HCT116 (cell line): ENCODE measurements around the gene TPP1. TPM values are rescaled to one million over a fixed set of nuclear protein-coding genes. Genes with fewer than 3 reads are reported as not detected.

ENCODE experiments used
- ATAC-seq: fragments of 200-7000 bp; cut with Tn5 transposase; 2 replicates; pipeline ENCODE4 v1.9.1; 2020; ENCODE audit warnings: mild to moderate bottlenecking, moderate library complexity
- BruUV-seq: library from RNA; stranded (reverse); fragments of 400-500 nt; replicated peaks from 2 replicates; lab custom pipeline; 2021; lab: Mats Ljungman, UMichigan
- CTCF ChIA-PET: fragments of 300-600 bp; sonication (Branson Sonifier 250); formaldehyde crosslinking; loops from one replicate; lab custom pipeline; 2021; ENCODE audit warnings: antibody characterized with exemption; lab: Charles Lee
- POLR2A ChIA-PET: fragments of 300-600, 350-600 bp; sonication (Branson Sonifier 250); formaldehyde crosslinking; loops from one replicate; lab custom pipeline; 2021; ENCODE audit warnings: antibody characterized with exemption; lab: Charles Lee
- RAD21 ChIA-PET, 2 experiments: fragments of 300-600 bp; sonication (Branson Sonifier 250); formaldehyde crosslinking; loops; one replicate each; lab custom pipeline; 2023; ENCODE audit warnings: low total read pairs in 2 of 2; ENCODE audit not compliant: uncharacterized antibody in 2 of 2, unreplicated experiment in 2 of 2, low non-redundant PET in 1 of 2; lab: Charles Lee
- DNase-seq: peaks from one replicate; pipeline ENCODE4 v3.0.0-alpha.2; 2010; ENCODE audit warnings: low read depth, low spot score
- H2AFZ ChIP-seq: fragments of 200-600 bp; shearing (Covaris generic), sonication (generic); 2 replicates; pipeline ENCODE4 v1.6.1; 2017; ENCODE audit warnings: low read depth, mixed run types, mixed read lengths, antibody characterized with exemption, low read length; ENCODE audit not compliant: poor library complexity, severe bottlenecking
- H3K27ac ChIP-seq: 2 replicates; pipeline ENCODE4 v1.5.1; 2012; ENCODE audit warnings: low read depth, low read length
- H3K27me3 ChIP-seq: fragments of 200-600 bp; sonication (generic); 2 replicates; pipeline ENCODE4 v1.6.1; 2016; ENCODE audit warnings: mixed run types, low read length, mixed read lengths; ENCODE audit not compliant: insufficient read depth
- H3K36me3 ChIP-seq, 2 experiments: fragments of 200-500 bp in 1 of 2; fragments of 200-600 bp in 1 of 2; sonication (Bioruptor generic) in 1 of 2; sonication (generic) in 1 of 2; 2 replicates each; pipeline versions ENCODE4 v1.5.1 to v1.6.1; 2014 to 2016; ENCODE audit warnings: low read length in 2 of 2, inconsistent platforms in 1 of 2, mixed read lengths in 1 of 2, mixed run types in 1 of 2; ENCODE audit not compliant: insufficient read depth in 2 of 2, control insufficient read depth in 1 of 2
- H3K4me1 ChIP-seq, 2 experiments: fragments of 200-600 bp in 1 of 2; sonication (generic) in 1 of 2; 2 replicates each; pipeline versions ENCODE4 v1.5.1 to v1.6.1; 2012 to 2017; ENCODE audit warnings: low read length in 2 of 2, inconsistent platforms in 1 of 2, mild to moderate bottlenecking in 1 of 2, mixed read lengths in 1 of 2, mixed run types in 1 of 2, moderate library complexity in 1 of 2; ENCODE audit not compliant: insufficient read depth in 2 of 2, control insufficient read depth in 1 of 2
- H3K4me2 ChIP-seq: fragments of 200-600 bp; sonication (generic); 2 replicates; pipeline ENCODE4 v1.6.1; 2017; ENCODE audit warnings: mixed run types, low read length, mixed read lengths
- H3K4me3 ChIP-seq, 2 experiments: fragments of 200-600 bp in 1 of 2; sonication (generic) in 1 of 2; replicated peaks in 1 of 2; 2 replicates each; pipeline ENCODE4 v1.5.1; 2011 to 2016; ENCODE audit warnings: low read length in 2 of 2, control low read depth in 1 of 2, low read depth in 1 of 2, mild to moderate bottlenecking in 1 of 2, mixed read lengths in 1 of 2, mixed run types in 1 of 2
- H3K79me2 ChIP-seq: fragments of 200-600 bp; sonication (generic); 2 replicates; pipeline ENCODE4 v1.6.1; 2017; ENCODE audit warnings: mild to moderate bottlenecking, mixed run types, low read length, moderate library complexity, mixed read lengths; ENCODE audit not compliant: insufficient read depth
- H3K9ac ChIP-seq: fragments of 200-600 bp; sonication (generic); 2 replicates; pipeline ENCODE4 v1.6.1; 2016; ENCODE audit warnings: low read length, mixed read lengths
- H3K9me2 ChIP-seq: fragments of 200-600 bp; sonication (generic), shearing (Covaris generic); 2 replicates; pipeline ENCODE4 v1.6.1; 2017; ENCODE audit warnings: mixed run types, mild to moderate bottlenecking, moderate library complexity; ENCODE audit not compliant: insufficient read depth
- H3K9me3 ChIP-seq, 2 experiments: fragments of 200-500 bp in 1 of 2; fragments of 200-600 bp in 1 of 2; sonication (Bioruptor generic) in 1 of 2; sonication (generic) in 1 of 2; 2 replicates each; pipeline ENCODE4 v1.6.1; 2014 to 2017; ENCODE audit warnings: low read length in 2 of 2, mixed read lengths in 2 of 2, inconsistent platforms in 1 of 2, low read depth in 1 of 2, mild to moderate bottlenecking in 1 of 2, mixed run types in 1 of 2, moderate library complexity in 1 of 2; ENCODE audit not compliant: control insufficient read depth in 1 of 2, insufficient read depth in 1 of 2
- H4K20me1 ChIP-seq: fragments of 200-600 bp; sonication (generic), shearing (Covaris generic); 2 replicates; pipeline ENCODE4 v1.6.1; 2017; ENCODE audit warnings: mixed run types, mild to moderate bottlenecking, moderate library complexity; ENCODE audit not compliant: insufficient read depth
- CTCF ChIP-seq, 3 experiments: fragments of 200-600 bp in 1 of 3; sonication (generic) in 1 of 3; IDR thresholded peaks in 2 of 3; conservative IDR thresholded peaks in 1 of 3; 2 replicates each; pipeline ENCODE4 v1.5.1; 2012 to 2017; ENCODE audit warnings: low read depth in 2 of 3, low read length in 2 of 3, antibody characterized with exemption in 1 of 3, borderline replicate concordance in 1 of 3, control low read depth in 1 of 3, mild to moderate bottlenecking in 1 of 3, mixed read lengths in 1 of 3, mixed run types in 1 of 3, moderate library complexity in 1 of 3; ENCODE audit not compliant: insufficient read depth in 1 of 3
- EGR1 ChIP-seq: IDR thresholded peaks from 2 replicates; pipeline ENCODE4 v1.6.1; 2012; ENCODE audit warnings: low read depth
- EZH2phosphoT487 ChIP-seq: fragments of 200-600 bp; IDR thresholded peaks from 2 replicates; pipeline ENCODE4 v1.6.1; 2018; ENCODE audit warnings: antibody characterized with exemption, borderline replicate concordance
- FOSL1 ChIP-seq: IDR thresholded peaks from 2 replicates; pipeline ENCODE4 v1.6.1; 2012; ENCODE audit warnings: low read depth
- JUND ChIP-seq: IDR thresholded peaks from 2 replicates; pipeline ENCODE4 v1.6.1; 2012
- MAX ChIP-seq: IDR thresholded peaks from 2 replicates; pipeline ENCODE4 v1.6.1; 2012
- POLR2A ChIP-seq: IDR thresholded peaks from 2 replicates; pipeline ENCODE4 v1.7.0; 2011; ENCODE audit warnings: borderline replicate concordance; ENCODE audit not compliant: insufficient read depth, insufficient read length; ENCODE audit errors: extremely low read depth
- POLR2AphosphoS5 ChIP-seq: IDR thresholded peaks from 2 replicates; pipeline ENCODE4 v1.6.1; 2011; ENCODE audit warnings: mild to moderate bottlenecking, low read depth, low read length, moderate library complexity
- SRF ChIP-seq: IDR thresholded peaks from 2 replicates; pipeline ENCODE4 v1.6.1; 2012; ENCODE audit warnings: low read depth
- TCF7L2 ChIP-seq: IDR thresholded peaks from 2 replicates; pipeline ENCODE4 v1.7.0; 2011; ENCODE audit warnings: borderline replicate concordance, inconsistent platforms; ENCODE audit not compliant: insufficient read depth, insufficient read length; ENCODE audit errors: extremely low read depth
- YY1 ChIP-seq: IDR thresholded peaks from 2 replicates; pipeline ENCODE4 v1.6.1; 2011; ENCODE audit warnings: low read length, low read depth, moderate library complexity, mild to moderate bottlenecking; ENCODE audit not compliant: insufficient replicate concordance; ENCODE audit errors: extremely low read depth
- ZNF274 ChIP-seq: fragments of 200-500 bp; sonication (Bioruptor generic); IDR thresholded peaks from 2 replicates; pipeline ENCODE4 v1.6.1; 2014; ENCODE audit warnings: mild to moderate bottlenecking, low read depth, low read length, inconsistent platforms
- intact Hi-C: fragments of 100-400 bp; cut with micrococcal nuclease; formaldehyde crosslinking; loops from 2 replicates; pipeline ENCODE4 v1.10.0; 2022
- total RNA-seq: library from RNA; stranded (reverse); gene quantifications from one replicate; pipeline ENCODE4 v1.2.1, GENCODE V29; 2021; ENCODE audit not compliant: unreplicated experiment

TPP1 gene
- total RNA-seq, 1 experiment from 2014 or later: 44.7 TPM

GRCh38 chr11:6599449-6599848 is 19.8 kb downstream of the TPP1 start:
- DNase-seq (no peak), ATAC-seq (no peak)
- CTCF ChIA-PET: no interaction called here
- Histone ChIP-seq H4K20me1 (no peaks in the 10 kb centered on the region), H3K4me1 (peaks cover 0 to 12% of the 10 kb centered on the region in 2 experiments; a peak in 2 of 4 replicates), H3K27me3 (no peaks in the 10 kb centered on the region), H2AFZ (no peak overlapping the region), H3K4me2 (no peak overlapping the region), H3K27ac (no peak overlapping the region), H3K9ac (no peak overlapping the region), H3K4me3 (no peak overlapping the region), H3K9me3 (no peaks in the 10 kb centered on the region), H3K79me2 (peaks cover 67% of the 10 kb centered on the region), H3K36me3 (peaks cover 26 to 41% of the 10 kb centered on the region in 2 experiments; a peak in 3 of 4 replicates), H3K9me2 (no peaks in the 10 kb centered on the region)
- RAD21 ChIA-PET: no interaction called here
- POLR2A ChIA-PET: no interaction called here
- no TSS peak for BruUV-seq
- TF ChIP-seq POLR2A: no peak
- no peak for TF ChIP-seq TCF7L2
- no peak for TF ChIP-seq FOSL1
- TF ChIP-seq CTCF (IDR thresholded peaks at IDR 0.05 in 2 of 3, conservative IDR thresholded peaks at IDR 0.05 in 1 of 3; ENCODE audit: borderline replicate concordance in 1 of 3, insufficient read depth in 1 of 3, low read depth in 2 of 3, low read length in 2 of 3): no peak
- no peak for TF ChIP-seq EGR1
- TF ChIP-seq MAX: no peak
- intact Hi-C loops: no loop called here

DNA sequence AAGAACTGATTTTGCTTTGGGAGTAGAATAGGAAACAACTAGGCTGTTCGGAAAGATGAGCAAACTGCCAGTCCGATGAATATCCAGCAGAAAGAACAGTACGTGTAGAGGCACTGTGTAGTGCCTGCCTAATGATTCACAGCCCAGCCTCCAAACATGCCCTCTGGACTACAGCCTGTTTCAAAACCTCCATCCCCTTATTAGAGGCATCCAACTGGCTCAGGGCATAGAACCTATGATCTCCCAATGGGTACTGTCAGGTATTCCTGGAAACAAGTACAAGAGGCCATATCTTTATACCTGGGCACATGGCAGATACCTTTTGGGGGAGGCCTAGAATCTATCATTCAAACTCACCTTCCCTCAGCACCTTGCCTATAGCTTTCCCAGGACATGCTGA is 20.7 kb downstream of the TPP1 start:
- H3K4me3 ChIP-seq: no peak overlapping the region
- H3K27ac ChIP-seq: no peak overlapping the region
- BruUV-seq: no TSS peak
- CTCF ChIA-PET: no interaction called here
- H3K9me2 ChIP-seq: no peaks in the 10 kb centered on the region
- no peak for TF ChIP-seq FOSL1
- TF ChIP-seq YY1: no peak
- TF ChIP-seq ZNF274: no peak
- no peak for TF ChIP-seq EGR1
- TF ChIP-seq EZH2phosphoT487: no peak
- no peak for TF ChIP-seq JUND
- no peak for TF ChIP-seq SRF
- no peak for TF ChIP-seq POLR2AphosphoS5
- TF ChIP-seq, all 23 proteins: peak for 0
- H3K79me2 ChIP-seq: peaks cover 59% of the 10 kb centered on the region
- intact Hi-C loops: no loop called here
- H3K4me1 ChIP-seq: peaks cover 0 to 10% of the 10 kb centered on the region in 2 experiments; a peak in 2 of 4 replicates
- ChIA-PET RAD21 (no interaction called here), POLR2A (no interaction called here)
- H3K4me2 ChIP-seq: no peak overlapping the region
- H3K27me3 ChIP-seq: no peaks in the 10 kb centered on the region
- no peaks in the 10 kb centered on the region for H3K9me3 ChIP-seq
- H4K20me1 ChIP-seq: no peaks in the 10 kb centered on the region
- no peak overlapping the region for H2AFZ ChIP-seq
- ATAC-seq (no peak), DNase-seq (no peak)
- H3K36me3 ChIP-seq: peaks cover 26 to 41% of the 10 kb centered on the region in 2 experiments; a peak in 3 of 4 replicates
- H3K9ac ChIP-seq: no peak overlapping the region
